ENCODE measurements around the gene PRELID1.

The PRELID1 gene

GRCh38 chr5:177310332-177310731 lies 6.7 kb downstream of the PRELID1 start:
- no peak for TF ChIP-seq CTCF (IDR thresholded peaks at IDR 0.05; ENCODE audit: insufficient read depth, missing control alignments)
- FAIRE-seq (no peak), DNase-seq (ENCODE audit: insufficient read length, low spot score) (no peak)

GRCh38 chr5:177310757-177311391 lies 7.3 kb downstream of the PRELID1 start:
- no peak for DNase-seq (ENCODE audit: insufficient read length, low spot score)

GRCh38 chr5:177311392-177311722 lies 7.8 kb downstream of the PRELID1 start:
- no peak for TF ChIP-seq CTCF (IDR thresholded peaks at IDR 0.05; ENCODE audit: insufficient read depth, missing control alignments)
- DNase-seq (ENCODE audit: insufficient read length, low spot score), result no peak
- FAIRE-seq, result no peak

More at GRCh38 chr5:177310757-177311391, 7.3 kb downstream of the PRELID1 start:
- TF ChIP-seq CTCF (IDR thresholded peaks at IDR 0.05; ENCODE audit: insufficient read depth, missing control alignments), result no peak
- no peak for FAIRE-seq

- no peak for TF ChIP-seq CTCF (IDR thresholded peaks at IDR 0.05; ENCODE audit: insufficient read depth, missing control alignments)
- FAIRE-seq (no peak), DNase-seq (ENCODE audit: insufficient read length, low spot score) (peak; percentile 91)
Observed at GRCh38 chr5:177311723-177312648, 8.4 kb downstream of the PRELID1 start, which contains the start of gene MXD3. TSS of gene MXD3 (minus strand) at chr5:177311898. CDS start at chr5:177311830, 68 bp downstream.

- TF ChIP-seq CTCF (IDR thresholded peaks at IDR 0.05; ENCODE audit: insufficient read depth, missing control alignments), result no peak
- no peak for DNase-seq (ENCODE audit: insufficient read length, low spot score)
- FAIRE-seq, result no peak
Observed at GRCh38 chr5:177312649-177313181, 9.1 kb downstream of the PRELID1 start.

- FAIRE-seq, result no peak
Observed at GRCh38 chr5:177313561-177314259, 10.1 kb downstream of the PRELID1 start.

More at GRCh38 chr5:177313561-177314259, 10.1 kb downstream of the PRELID1 start:
- no peak for TF ChIP-seq CTCF (IDR thresholded peaks at IDR 0.05; ENCODE audit: insufficient read depth, missing control alignments)
- DNase-seq (ENCODE audit: insufficient read length, low spot score), result no peak
